Endometrial microvascular endothelial cells (primary cell): ENCODE results near the gene LTBP2. TPM values are rescaled to one million over a fixed set of nuclear protein-coding genes. Genes with fewer than 3 reads are reported as not detected.
"Not testable (repeated sequence)": the region's sequence is repeated elsewhere in the genome, so short reads cannot be mapped to it uniquely, and the experiment has no call there.

Source experiments
- in situ Hi-C: cut with HindIII; loops from 2 replicates; pipeline ENCODE4 v1.10.0; 2017; ENCODE audit warnings: low sequenced_read_pairs, low pct_unique_long_range_greater_than_20kb; ENCODE audit errors: inconsistent ontology term
- total RNA-seq: library from RNA; depleted of rRNA; stranded (reverse); fragments of >200 nt; gene quantifications from one replicate; pipeline ENCODE4 v1.2.3, GENCODE V29; 2015; ENCODE audit errors: inconsistent ontology term

LTBP2 gene
- total RNA-seq, 1 donor from 2014 or later, result 177 TPM

GRCh38 chr14:74482571-74482970, 129.5 kb downstream of the LTBP2 start:
- in situ Hi-C loops, result no loop called here

GRCh38 chr14:74480046-74480445, 132.0 kb downstream of the LTBP2 start:
- in situ Hi-C loops, result no loop called here

- in situ Hi-C loops, result no loop called here
Measured at GRCh38 chr14:74478996-74479635, 132.9 kb downstream of the LTBP2 start.

GRCh38 chr14:74476607-74477006, 135.4 kb downstream of the LTBP2 start:
- in situ Hi-C loops, result no loop called here

GRCh38 chr14:74476107-74476506, 135.9 kb downstream of the LTBP2 start:
- in situ Hi-C loops, result no loop called here

GRCh38 chr14:74475678-74476077, 136.4 kb downstream of the LTBP2 start:
- in situ Hi-C loops, result no loop called here

- in situ Hi-C loops, result no loop called here
Measured at GRCh38 chr14:74474376-74474775, 137.7 kb downstream of the LTBP2 start.

- in situ Hi-C loops, result no loop called here
Measured at GRCh38 chr14:74472601-74473000, 139.4 kb downstream of the LTBP2 start.

- in situ Hi-C loops, result no loop called here
Measured at GRCh38 chr14:74469548-74470518, 142.2 kb downstream of the LTBP2 start.

GRCh38 chr14:74468513-74468912, 143.5 kb downstream of the LTBP2 start:
- in situ Hi-C loops, result no loop called here

- in situ Hi-C loops, result no loop called here
Measured at GRCh38 chr14:74465335-74465734, 146.7 kb downstream of the LTBP2 start.

- in situ Hi-C loops, result no loop called here
Measured at GRCh38 chr14:74464785-74465184, 147.3 kb downstream of the LTBP2 start.

GRCh38 chr14:74463697-74464096, 148.3 kb downstream of the LTBP2 start:
- in situ Hi-C loops, result no loop called here

GRCh38 chr14:74462993-74463392, 149.0 kb downstream of the LTBP2 start:
- in situ Hi-C loops, result no loop called here

GRCh38 chr14:74459976-74460375, 152.1 kb downstream of the LTBP2 start:
- in situ Hi-C loops, result no loop called here

GRCh38 chr14:74459289-74459946, 152.6 kb downstream of the LTBP2 start:
- in situ Hi-C loops, result no loop called here

- in situ Hi-C loops, result no loop called here
Measured at GRCh38 chr14:74457565-74457895, 154.5 kb downstream of the LTBP2 start.

- in situ Hi-C loops, result no loop called here
Measured at GRCh38 chr14:74456684-74457564, 155.1 kb downstream of the LTBP2 start.

- in situ Hi-C loops, result not testable (repeated sequence)
Measured at GRCh38 chr14:74454397-74454796, 157.6 kb downstream of the LTBP2 start.
